ENCODE measurements around the gene UROC1.

GRCh38 chr3:126557415-126557745 is 39.8 kb upstream of the UROC1 start:
- TF ChIP-seq, protein P1, sequence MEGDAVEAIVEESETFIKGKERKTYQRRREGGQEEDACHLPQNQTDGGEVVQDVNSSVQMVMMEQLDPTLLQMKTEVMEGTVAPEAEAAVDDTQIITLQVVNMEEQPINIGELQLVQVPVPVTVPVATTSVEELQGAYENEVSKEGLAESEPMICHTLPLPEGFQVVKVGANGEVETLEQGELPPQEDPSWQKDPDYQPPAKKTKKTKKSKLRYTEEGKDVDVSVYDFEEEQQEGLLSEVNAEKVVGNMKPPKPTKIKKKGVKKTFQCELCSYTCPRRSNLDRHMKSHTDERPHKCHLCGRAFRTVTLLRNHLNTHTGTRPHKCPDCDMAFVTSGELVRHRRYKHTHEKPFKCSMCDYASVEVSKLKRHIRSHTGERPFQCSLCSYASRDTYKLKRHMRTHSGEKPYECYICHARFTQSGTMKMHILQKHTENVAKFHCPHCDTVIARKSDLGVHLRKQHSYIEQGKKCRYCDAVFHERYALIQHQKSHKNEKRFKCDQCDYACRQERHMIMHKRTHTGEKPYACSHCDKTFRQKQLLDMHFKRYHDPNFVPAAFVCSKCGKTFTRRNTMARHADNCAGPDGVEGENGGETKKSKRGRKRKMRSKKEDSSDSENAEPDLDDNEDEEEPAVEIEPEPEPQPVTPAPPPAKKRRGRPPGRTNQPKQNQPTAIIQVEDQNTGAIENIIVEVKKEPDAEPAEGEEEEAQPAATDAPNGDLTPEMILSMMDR (IDR thresholded peaks at IDR 0.05): no peak
- no peak for TF ChIP-seq POLR2A (IDR thresholded peaks at IDR 0.05)
- TF ChIP-seq POLR2AphosphoS5 (IDR thresholded peaks at IDR 0.05): no peak

Data from prostate gland (tissue), 2 donors.